AG09319 (cell line): ENCODE results near the gene ANKRD12.
A peak's percentile ranks its signal among the peaks of the same experiment; 100 is the strongest.

ENCODE experiments used
- DNase-seq: peaks from one replicate; pipeline ENCODE4 v3.0.0-alpha.2; 2010; ENCODE audit warnings: low read depth; ENCODE audit errors: extremely low read depth
- CTCF ChIP-seq: IDR thresholded peaks from 2 replicates; pipeline ENCODE4 v1.5.1; 2011; ENCODE audit warnings: low read depth, mild to moderate bottlenecking, inconsistent platforms, low read length, moderate library complexity

The ANKRD12 gene

DNA sequence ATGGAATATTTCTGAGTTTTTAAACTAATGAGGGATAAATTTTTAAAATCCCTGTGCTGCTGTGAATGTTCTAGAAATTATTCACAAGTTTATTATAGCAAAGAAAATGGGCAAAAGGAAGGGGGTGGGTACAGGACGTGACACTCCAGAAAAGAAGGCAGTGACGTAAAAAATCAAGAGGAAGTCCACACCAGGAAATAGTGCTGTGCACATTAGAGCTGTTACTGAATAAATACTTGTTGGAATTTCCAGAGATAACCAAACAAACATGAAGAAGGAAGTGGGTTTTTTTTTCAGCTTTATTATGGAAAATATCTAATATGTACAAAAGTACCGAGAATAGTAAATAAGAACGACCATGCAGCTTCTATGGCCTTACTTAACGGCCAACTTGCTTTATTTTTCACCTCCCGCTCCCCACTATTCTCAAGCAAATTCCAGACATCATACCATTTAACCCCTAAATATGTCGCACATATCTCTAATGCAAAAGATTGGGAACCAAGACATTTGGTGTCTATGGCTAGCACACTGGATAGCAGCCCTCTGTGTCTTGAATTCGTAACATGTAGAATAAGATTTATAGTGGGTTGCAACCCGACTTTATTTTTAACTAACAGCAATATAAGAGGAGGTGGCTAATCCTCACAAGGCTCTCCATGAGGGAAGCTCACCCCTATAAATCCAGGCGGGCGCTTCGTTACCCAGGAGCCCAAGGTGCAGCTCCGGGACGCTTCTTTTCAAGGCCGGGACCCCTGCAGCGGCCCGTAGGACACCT lies 34.7 kb upstream of the ANKRD12 start:
- DNase-seq = no peak

GRCh38 chr18:9102508-9103375 lies 33.8 kb upstream of the ANKRD12 start, which contains the start of gene NDUFV2:
NDUFV2 (plus strand) TSS chr18:9102699; CDS start chr18:9102744, 45 bp downstream.
- DNase-seq = peak; percentile 85
- no peak for TF ChIP-seq CTCF

More for the DNA sequence above, 34.7 kb upstream of the ANKRD12 start:
- TF ChIP-seq CTCF = no peak

DNA sequence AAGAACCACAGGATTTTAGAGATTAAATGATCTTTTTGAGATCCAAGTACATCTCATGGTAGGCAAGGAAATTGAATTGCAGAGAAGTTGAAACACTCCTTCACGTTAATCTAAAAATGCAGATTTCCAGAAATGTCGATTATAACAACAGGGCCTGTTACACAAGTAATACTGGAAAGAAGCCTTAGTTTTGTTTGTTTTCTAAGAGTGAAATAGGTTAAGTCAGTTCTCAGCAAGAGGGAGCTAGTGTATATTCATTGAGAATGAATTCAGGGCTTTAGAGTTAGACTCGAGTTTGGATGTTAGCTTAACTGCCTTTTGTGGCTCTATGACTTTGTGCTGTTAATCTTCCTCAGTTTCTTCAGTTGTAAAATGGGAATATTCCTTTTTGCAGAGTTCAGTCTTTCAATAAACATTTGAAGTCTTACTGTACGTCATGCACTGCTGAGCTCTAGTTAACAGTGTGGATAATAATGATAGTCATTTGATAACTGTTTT lies 33.2 kb upstream of the ANKRD12 start:
- peak; percentile 4 for TF ChIP-seq CTCF
- no peak for DNase-seq

- DNase-seq = no peak
- TF ChIP-seq CTCF = no peak
These were observed 32.2 kb upstream of the ANKRD12 start for GRCh38 chr18:9104244-9104901.

DNA sequence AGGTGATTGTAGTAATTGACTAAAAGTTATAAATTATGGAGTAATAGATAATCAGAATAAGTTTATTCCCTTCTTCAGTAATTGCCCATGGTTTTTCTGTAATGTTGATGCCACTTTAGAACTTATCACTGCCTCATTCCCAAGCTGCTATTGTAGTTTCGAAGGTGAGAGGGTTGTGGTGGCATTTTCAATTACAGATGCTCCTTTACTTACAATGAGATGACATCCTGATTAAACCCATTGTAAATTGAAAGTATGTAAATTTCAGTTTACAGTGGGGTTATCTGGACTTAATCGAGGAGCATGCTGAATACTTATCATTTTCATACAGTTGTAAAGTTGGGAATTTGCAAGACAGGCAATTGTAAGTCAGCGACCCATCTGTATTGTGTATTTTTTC lies 31.2 kb upstream of the ANKRD12 start:
- no peak for TF ChIP-seq CTCF

GRCh38 chr18:9106094-9106493 lies 30.5 kb upstream of the ANKRD12 start:
- no peak for TF ChIP-seq CTCF
- no peak for DNase-seq

More for the DNA sequence above, 31.2 kb upstream of the ANKRD12 start:
- DNase-seq = no peak
